Right renal pelvis (tissue), 4 donors: Measurements from ENCODE around the gene ZCCHC24. TPM values are rescaled to one million over a fixed set of nuclear protein-coding genes. Genes with fewer than 3 reads are reported as not detected.

Experiments
- DNase-seq, 4 donors: peaks; one replicate each; pipeline ENCODE4 v3.0.0-alpha.2; 2013; ENCODE audit warnings: low read depth in 4 of 4, low spot score in 3 of 4, missing footprints in 1 of 4
- polyA plus RNA-seq, 4 donors: library from polyadenylated mRNA; unstranded; fragments of 120-200 nt; gene quantifications; one replicate each; pipeline ENCODE4 v1.2.1, GENCODE V29; 2013; ENCODE audit not compliant: insufficient read length in 4 of 4

ZCCHC24 gene
- polyA plus RNA-seq, 4 donors: 25.4 to 27.9 (median 26.1) TPM

GRCh38 chr10:79473496-79474095 lies 28.2 kb upstream of the ZCCHC24 start:
- DNase-seq: no peak

GRCh38 chr10:79472951-79473350 lies 27.5 kb upstream of the ZCCHC24 start:
- no peak for DNase-seq

GRCh38 chr10:79472449-79472848 lies 27.0 kb upstream of the ZCCHC24 start:
- DNase-seq: no peak

GRCh38 chr10:79471776-79472175 lies 26.4 kb upstream of the ZCCHC24 start:
- no peak for DNase-seq

- no peak for DNase-seq
Observed at GRCh38 chr10:79470096-79470495, 24.7 kb upstream of the ZCCHC24 start.

- no peak for DNase-seq
Observed at GRCh38 chr10:79468841-79469585, 23.6 kb upstream of the ZCCHC24 start.

GRCh38 chr10:79468015-79468560 lies 22.7 kb upstream of the ZCCHC24 start:
- no peak for DNase-seq

GRCh38 chr10:79465341-79465740 lies 19.9 kb upstream of the ZCCHC24 start:
- DNase-seq: no peak

GRCh38 chr10:79463578-79464496 lies 18.4 kb upstream of the ZCCHC24 start:
- no peak for DNase-seq

- DNase-seq: no peak
Observed at GRCh38 chr10:79460687-79461086, 15.3 kb upstream of the ZCCHC24 start.

- DNase-seq: no peak
Observed at GRCh38 chr10:79459243-79459642, 13.8 kb upstream of the ZCCHC24 start.

GRCh38 chr10:79458483-79458882 lies 13.1 kb upstream of the ZCCHC24 start:
- DNase-seq: no peak

- DNase-seq: no peak
Observed at GRCh38 chr10:79457256-79457785, 11.9 kb upstream of the ZCCHC24 start.

- DNase-seq: no peak
Observed at GRCh38 chr10:79454259-79454658, 8.8 kb upstream of the ZCCHC24 start.

GRCh38 chr10:79453392-79453791 lies 8.0 kb upstream of the ZCCHC24 start:
- no peak for DNase-seq

- DNase-seq: no peak
Observed at GRCh38 chr10:79452174-79452611, 6.8 kb upstream of the ZCCHC24 start.

- DNase-seq: no peak
Observed at GRCh38 chr10:79451046-79451699, 5.7 kb upstream of the ZCCHC24 start.

GRCh38 chr10:79449181-79450146 lies 4.0 kb upstream of the ZCCHC24 start:
- no peak for DNase-seq

- no peak for DNase-seq
Observed at GRCh38 chr10:79448732-79449049, 3.3 kb upstream of the ZCCHC24 start.
